GM10266 (cell line): ENCODE measurements around the gene GRIN2A.
"Not testable (repeated sequence)": the region's sequence is repeated elsewhere in the genome, so short reads cannot be mapped to it uniquely, and the experiment has no call there.

Experiments used
- DNase-seq: peaks from one replicate; pipeline ENCODE4 v3.0.0; 2012; ENCODE audit errors: extremely low spot score
- CTCF ChIP-seq: IDR thresholded peaks from 2 replicates; pipeline ENCODE4 v1.5.1; 2012; ENCODE audit warnings: mild to moderate bottlenecking, low read depth; ENCODE audit not compliant: control insufficient read depth, insufficient read depth; ENCODE audit errors: missing control alignments

Gene GRIN2A

GRCh38 chr16:9885467-9885866 is 296.8 kb downstream of the GRIN2A start:
- TF ChIP-seq CTCF: no peak
- DNase-seq: no peak

GRCh38 chr16:9875981-9876380 is 306.2 kb downstream of the GRIN2A start:
- not testable (repeated sequence) for DNase-seq

GRCh38 chr16:9874219-9874618 is 308.0 kb downstream of the GRIN2A start:
- no peak for TF ChIP-seq CTCF
- DNase-seq: no peak

GRCh38 chr16:9870962-9871361 is 311.3 kb downstream of the GRIN2A start:
- DNase-seq: no peak
- TF ChIP-seq CTCF: no peak

- no peak for TF ChIP-seq CTCF
Measured at GRCh38 chr16:9869776-9870175, 312.5 kb downstream of the GRIN2A start.

GRCh38 chr16:9868606-9869149 is 313.6 kb downstream of the GRIN2A start:
- DNase-seq: no peak
- no peak for TF ChIP-seq CTCF

More at GRCh38 chr16:9869776-9870175, 312.5 kb downstream of the GRIN2A start:
- DNase-seq: no peak

GRCh38 chr16:9867176-9867575 is 315.1 kb downstream of the GRIN2A start:
- DNase-seq: no peak
- no peak for TF ChIP-seq CTCF

- no peak for DNase-seq
- no peak for TF ChIP-seq CTCF
Measured at GRCh38 chr16:9864461-9864860, 317.8 kb downstream of the GRIN2A start.
